GM12892 (cell line): ENCODE measurements around the gene RNASE12.

Experiments
- POLR2A ChIP-seq: IDR thresholded peaks from 2 replicates; pipeline ENCODE4 v1.6.1; 2011; ENCODE audit warnings: low read depth, low read length, control low read depth
- POLR2AphosphoS5 ChIP-seq: IDR thresholded peaks from 2 replicates; pipeline ENCODE4 v1.6.1; 2011; ENCODE audit warnings: low read depth, low read length, control low read depth
- TAF1 ChIP-seq: IDR thresholded peaks from 2 replicates; pipeline ENCODE4 v1.6.1; 2011; ENCODE audit warnings: low read depth, mild to moderate bottlenecking, control low read depth, low read length, borderline replicate concordance

- no peak for TF ChIP-seq POLR2A
- TF ChIP-seq TAF1, result no peak
- no peak for TF ChIP-seq POLR2AphosphoS5
Measured at GRCh38 chr14:20557212-20557542, 34.0 kb downstream of the RNASE12 start.
